HEK293T (cell line): Measurements from ENCODE around the gene PSMA7.

Experiments
- CTBP1 ChIP-seq: fragments of 450-650 bp; IDR thresholded peaks from 2 replicates; pipeline ENCODE4 v1.6.1; 2016; ENCODE audit warnings: borderline replicate concordance
- FOXM1 ChIP-seq: fragments of 450-650 bp; IDR thresholded peaks from 2 replicates; pipeline ENCODE4 v1.6.1; 2017; ENCODE audit warnings: mild to moderate bottlenecking, borderline replicate concordance
- SP1 ChIP-seq: fragments of 450-650 bp; IDR thresholded peaks from 2 replicates; pipeline ENCODE4 v1.6.1; 2017
- SUZ12 ChIP-seq: fragments of 450-650 bp; IDR thresholded peaks from 2 replicates; pipeline ENCODE4 v1.6.1; 2016; ENCODE audit warnings: mild to moderate bottlenecking
- TARDBP ChIP-seq: fragments of 450-650 bp; IDR thresholded peaks from 2 replicates; pipeline ENCODE4 v1.6.1; 2016

DNA sequence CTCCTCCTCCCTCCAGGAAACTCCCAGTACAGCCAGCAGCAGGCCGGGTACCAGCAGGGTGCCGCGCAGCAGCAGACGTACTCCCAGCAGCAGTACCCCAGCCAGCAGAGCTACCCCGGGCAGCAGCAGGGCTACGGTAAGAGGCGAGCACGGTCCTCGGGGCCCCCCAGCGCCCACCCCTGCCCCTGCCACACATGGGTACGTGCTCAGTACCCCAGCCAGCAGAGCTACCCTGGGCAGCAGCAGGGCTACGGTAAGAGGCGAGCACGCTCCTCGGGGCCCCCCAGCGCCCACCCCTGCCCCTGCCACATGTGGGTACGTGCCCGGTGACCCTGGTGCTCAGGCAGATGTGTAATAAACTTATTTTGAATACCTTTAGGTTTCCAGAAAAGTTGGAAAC is 29.5 kb upstream of the PSMA7 start:
- no peak for TF ChIP-seq SP1
- no peak for TF ChIP-seq SUZ12
- TF ChIP-seq CTBP1: no peak
- TF ChIP-seq FOXM1: no peak
- TF ChIP-seq TARDBP: no peak
